Astrocyte of the spinal cord (primary cell): ENCODE results near the gene HIC1.
A peak's percentile ranks its signal among the peaks of the same experiment; 100 is the strongest.

Experiments
- DNase-seq: peaks from one replicate; pipeline ENCODE4 v3.0.0; 2011; ENCODE audit warnings: low read depth, low spot score
- H3K4me3 ChIP-seq: 2 replicates; pipeline ENCODE4 v1.5.1; 2011; ENCODE audit warnings: low read depth, mild to moderate bottlenecking, low read length, moderate library complexity
- CTCF ChIP-seq: IDR thresholded peaks from 2 replicates; pipeline ENCODE4 v1.5.1; 2012; ENCODE audit warnings: low read depth, mild to moderate bottlenecking, low read length, inconsistent platforms
- in situ Hi-C: cut with HindIII; loops from 2 replicates; pipeline ENCODE4 v1.10.0; 2017; ENCODE audit warnings: low sequenced_read_pairs

HIC1 gene

GRCh38 chr17:2057175-2057759 is 2.4 kb downstream of the HIC1 start:
- no peak for TF ChIP-seq CTCF
- in situ Hi-C loops, result no loop called here
- no peak for DNase-seq
- peak overlapping the region; percentile 59 for H3K4me3 ChIP-seq

- in situ Hi-C loops, result no loop called here
- DNase-seq, result no peak
- H3K4me3 ChIP-seq, result peak overlapping the region; percentile 59
- no peak for TF ChIP-seq CTCF
Observed at GRCh38 chr17:2057760-2058585, 3.1 kb downstream of the HIC1 start.

GRCh38 chr17:2058586-2059546 is 4.0 kb downstream of the HIC1 start:
- in situ Hi-C loops, result no loop called here
- peak; percentile 68 for TF ChIP-seq CTCF
- peak overlapping the region; percentile 59 for H3K4me3 ChIP-seq
- peak; percentile 73 for DNase-seq

GRCh38 chr17:2059547-2060384 is 4.9 kb downstream of the HIC1 start:
- TF ChIP-seq CTCF, result no peak
- H3K4me3 ChIP-seq, result peak overlapping the region; percentile 59
- no peak for DNase-seq
- in situ Hi-C loops, result loop anchor here (10.0 kb wide), 1 partner anchor 115 kb away; no protein-coding TSS in a partner anchor

- H3K4me3 ChIP-seq, result peak overlapping the region; percentile 6
- in situ Hi-C loops, result loop anchor here (10.0 kb wide), 1 partner anchor 114 kb away; no protein-coding TSS in a partner anchor
- no peak for DNase-seq
- TF ChIP-seq CTCF, result no peak
Observed at GRCh38 chr17:2060385-2060658, 5.4 kb downstream of the HIC1 start.
